ENCODE results near the gene MORC1. TPM values are rescaled to one million over a fixed set of nuclear protein-coding genes. Genes with fewer than 3 reads are reported as not detected.

The MORC1 gene
- polyA plus RNA-seq, 2 of the 4 experiments (the other 2 are of a cell fraction) = not detected

DNA sequence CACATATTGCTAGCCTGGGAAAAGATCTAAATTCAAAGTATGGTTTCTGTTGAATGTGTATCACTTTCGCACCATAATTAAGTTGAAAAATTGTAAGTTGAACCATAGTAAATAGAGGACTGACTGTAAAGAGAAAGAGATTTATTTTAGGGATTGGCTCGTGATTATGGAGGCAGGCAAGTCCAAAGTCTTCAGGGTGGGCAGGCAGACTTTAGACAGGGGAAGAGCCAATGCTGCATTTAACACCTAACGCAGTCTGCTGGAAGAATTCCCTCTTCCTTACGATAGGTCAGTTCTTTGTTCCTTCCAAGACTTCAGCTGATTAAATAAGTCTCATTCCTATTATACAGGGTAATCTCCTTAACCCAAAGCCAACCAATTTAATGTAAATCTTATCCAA, 34.4 kb upstream of the MORC1 start:
- ATAC-seq (no peak), DNase-seq (ENCODE audit: low read depth in 1 of 2, low spot score in 1 of 2) (no peak), FAIRE-seq (no peak)
- TF ChIP-seq ZC3H11A (IDR thresholded peaks at IDR 0.05) (no peak), HOXB5 (CRISPR knock-in tag; IDR thresholded peaks at IDR 0.05) (no peak), MYC (IDR thresholded peaks at IDR 0.05; ENCODE audit: borderline replicate concordance, low read length) (no peak), BHLHE40 (IDR thresholded peaks at IDR 0.05; ENCODE audit: low read depth, low read length) (no peak), HOXB13 (CRISPR knock-in tag; IDR thresholded peaks at IDR 0.05; ENCODE audit: low read depth) (no peak), CHD2 (IDR thresholded peaks at IDR 0.05; ENCODE audit: low read length, partially characterized antibody) (no peak)
- H3K4me1 ChIP-seq = peaks cover 12% of the 10 kb centered on the region; the same call in 1 of the 3 replicates
- H3K9me3 ChIP-seq = no peaks in the 10 kb centered on the region; the same call in 2 of the 3 replicates
- H3K4me3 ChIP-seq = no peak overlapping the region
- CTCF ChIA-PET = no interaction called here
- no peak overlapping the region for H3K4me2 ChIP-seq
- POLR2A ChIA-PET = no interaction called here
- WGBS (ENCODE audit: missing lambda C conversion rate) = 63% methylated on average over 4 of the region's 4 CpGs
- H3K27ac ChIP-seq = no peak overlapping the region

GRCh38 chr3:109149078-109149477, 31.1 kb upstream of the MORC1 start:
- ATAC-seq = no peak
- no peak for TF ChIP-seq EHMT2 (IDR thresholded peaks at IDR 0.05; ENCODE audit: low read depth)
- no peak for TF ChIP-seq HOXB13 (CRISPR knock-in tag; IDR thresholded peaks at IDR 0.05; ENCODE audit: low read depth)
- no peak for TF ChIP-seq TFCP2L1 (CRISPR knock-in tag; IDR thresholded peaks at IDR 0.05)
- TF ChIP-seq SREBF2 (IDR thresholded peaks at IDR 0.05) = no peak
- TF ChIP-seq, protein P1, sequence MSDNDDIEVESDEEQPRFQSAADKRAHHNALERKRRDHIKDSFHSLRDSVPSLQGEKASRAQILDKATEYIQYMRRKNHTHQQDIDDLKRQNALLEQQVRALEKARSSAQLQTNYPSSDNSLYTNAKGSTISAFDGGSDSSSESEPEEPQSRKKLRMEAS (IDR thresholded peaks at IDR 0.05) = no peak
- TF ChIP-seq TP53 (CRISPR knock-in tag; IDR thresholded peaks at IDR 0.05) = no peak
- TF ChIP-seq ATOH8 (CRISPR knock-in tag; IDR thresholded peaks at IDR 0.05; ENCODE audit: low read depth) = no peak
- no peak for TF ChIP-seq NPAS2 (CRISPR knock-in tag; IDR thresholded peaks at IDR 0.05; ENCODE audit: borderline replicate concordance)
- TF ChIP-seq POLR2A (IDR thresholded peaks at IDR 0.05; ENCODE audit: low read length) = no peak
- POLR2A ChIA-PET = no interaction called here
- FAIRE-seq = no peak
- 88% methylated on average over 2 of the region's 2 CpGs for WGBS (ENCODE audit: missing lambda C conversion rate)
- H3K27ac ChIP-seq = no peak overlapping the region
- H3K4me2 ChIP-seq = no peak overlapping the region
- CTCF ChIA-PET = interaction anchor here (0.7 kb wide), 1 partner anchor 106 kb away, joined by 4 read pairs; no protein-coding TSS in a partner anchor
- no peaks in the 10 kb centered on the region; the same call in 2 of the 3 replicates for H3K9me3 ChIP-seq
- no peak overlapping the region for H3K4me3 ChIP-seq
- DNase-seq (ENCODE audit: low read depth in 1 of 2, low spot score in 1 of 2) = no peak
- H3K4me1 ChIP-seq = no peaks in the 10 kb centered on the region

DNA sequence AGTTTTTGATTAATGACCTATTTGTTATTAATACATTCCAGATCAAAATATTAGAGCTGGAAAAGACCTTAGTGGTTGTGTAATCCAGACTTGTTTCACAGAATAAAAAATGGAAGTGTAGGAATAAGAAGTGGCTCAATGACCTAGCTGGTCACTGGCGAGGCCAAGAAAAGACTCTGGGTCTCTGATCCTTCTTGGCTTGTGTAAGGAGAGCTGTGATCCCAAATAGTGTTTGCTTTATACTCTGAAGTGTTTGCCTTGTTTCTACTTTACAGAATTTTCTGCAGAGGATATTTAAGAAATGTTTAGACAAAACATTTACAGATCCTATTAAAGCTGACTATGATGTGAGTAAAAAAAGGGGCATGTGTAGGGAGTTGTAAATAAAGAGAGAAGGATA, 25.7 kb upstream of the MORC1 start:
- ATAC-seq (no peak), FAIRE-seq (no peak), DNase-seq (ENCODE audit: low read depth in 1 of 2, low spot score in 1 of 2) (no peak)
- 35% methylated on average over 1 of the region's 1 CpG for WGBS (ENCODE audit: missing lambda C conversion rate)
- CTCF ChIA-PET = no interaction called here
- Histone ChIP-seq H3K4me3 (no peak overlapping the region), H3K9me3 (no peaks in the 10 kb centered on the region), H3K4me1 (no peaks in the 10 kb centered on the region), H3K4me2 (no peak overlapping the region), H3K27ac (no peak overlapping the region)
- TF ChIP-seq FOXS1 (CRISPR knock-in tag; IDR thresholded peaks at IDR 0.05) = no peak
- TF ChIP-seq ZNF302 (CRISPR knock-in tag; IDR thresholded peaks at IDR 0.05) = no peak
- no peak for TF ChIP-seq TP53 (CRISPR knock-in tag; IDR thresholded peaks at IDR 0.05)
- no peak for TF ChIP-seq HOXB5 (CRISPR knock-in tag; IDR thresholded peaks at IDR 0.05)
- TF ChIP-seq JUNB (IDR thresholded peaks at IDR 0.05) = no peak
- no peak for TF ChIP-seq EP300 (IDR thresholded peaks at IDR 0.05)
- POLR2A ChIA-PET = no interaction called here

GRCh38 chr3:109140318-109140717, 22.4 kb upstream of the MORC1 start:
- TF ChIP-seq POLR2AphosphoS2 (conservative IDR thresholded peaks at IDR 0.05; ENCODE audit: low read length) (no peak), BHLHE40 (IDR thresholded peaks at IDR 0.05; ENCODE audit: low read depth, low read length) (no peak), HOXA7 (CRISPR knock-in tag; IDR thresholded peaks at IDR 0.05) (no peak), REST (IDR thresholded peaks at IDR 0.05) (no peak), ZSCAN20 (CRISPR knock-in tag; IDR thresholded peaks at IDR 0.05) (no peak)
- TF ChIP-seq, protein P2, sequence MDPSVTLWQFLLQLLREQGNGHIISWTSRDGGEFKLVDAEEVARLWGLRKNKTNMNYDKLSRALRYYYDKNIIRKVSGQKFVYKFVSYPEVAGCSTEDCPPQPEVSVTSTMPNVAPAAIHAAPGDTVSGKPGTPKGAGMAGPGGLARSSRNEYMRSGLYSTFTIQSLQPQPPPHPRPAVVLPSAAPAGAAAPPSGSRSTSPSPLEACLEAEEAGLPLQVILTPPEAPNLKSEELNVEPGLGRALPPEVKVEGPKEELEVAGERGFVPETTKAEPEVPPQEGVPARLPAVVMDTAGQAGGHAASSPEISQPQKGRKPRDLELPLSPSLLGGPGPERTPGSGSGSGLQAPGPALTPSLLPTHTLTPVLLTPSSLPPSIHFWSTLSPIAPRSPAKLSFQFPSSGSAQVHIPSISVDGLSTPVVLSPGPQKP (IDR thresholded peaks at IDR 0.05; ENCODE audit: low read depth, low read length) = no peak
- FAIRE-seq (no peak), DNase-seq (ENCODE audit: low read depth in 1 of 2, low spot score in 1 of 2) (no peak), ATAC-seq (no peak)
- POLR2A ChIA-PET = no interaction called here
- H3K27ac ChIP-seq = no peak overlapping the region
- no peak overlapping the region for H3K4me3 ChIP-seq
- H3K4me1 ChIP-seq = no peaks in the 10 kb centered on the region
- CTCF ChIA-PET = no interaction called here
- 61% methylated on average over 4 of the region's 4 CpGs for WGBS (ENCODE audit: missing lambda C conversion rate)
- H3K9me3 ChIP-seq = no peaks in the 10 kb centered on the region
- H3K4me2 ChIP-seq = no peak overlapping the region

Measured in A549 (cell line).